Activated B cell treated with CpG ODN at 0.5 μM for 24 hours (primary cell): ENCODE results near the gene DHH. TPM values are rescaled to one million over a fixed set of nuclear protein-coding genes. Genes with fewer than 3 reads are reported as not detected.

ENCODE experiments used
- ATAC-seq: fragments of 200-7000 bp; cut with Tn5 transposase; one replicate; pipeline ENCODE4 v1.10.0; 2021; ENCODE audit warnings: low read depth, mild to moderate bottlenecking, moderate library complexity
- CTCF ChIA-PET: fragments of 350-600 bp; sonication (Branson Sonifier 250); formaldehyde crosslinking; loops from one replicate; lab custom pipeline; 2021; ENCODE audit warnings: antibody characterized with exemption; lab: Charles Lee
- POLR2A ChIA-PET: fragments of 350-600 bp; sonication (Branson Sonifier 250); formaldehyde crosslinking; loops from one replicate; lab custom pipeline; 2021; ENCODE audit warnings: antibody characterized with exemption; lab: Charles Lee
- DNase-seq: peaks from one replicate; pipeline ENCODE4 v3.0.0; 2022
- H3K27ac Mint-ChIP-seq: one replicate; pipeline ENCODE4 v1.8.0; 2020; ENCODE audit warnings: mixed read lengths
- H3K27me3 Mint-ChIP-seq: one replicate; pipeline ENCODE4 v1.8.0; 2021; ENCODE audit warnings: mixed read lengths
- H3K36me3 Mint-ChIP-seq: one replicate; pipeline ENCODE4 v1.8.0; 2021; ENCODE audit warnings: low read depth, mixed read lengths
- H3K4me1 Mint-ChIP-seq: one replicate; pipeline ENCODE4 v1.8.0; 2021; ENCODE audit warnings: mixed read lengths
- H3K4me3 Mint-ChIP-seq: one replicate; pipeline ENCODE4 v1.8.0; 2020; ENCODE audit warnings: mild to moderate bottlenecking, mixed read lengths
- H3K9me3 Mint-ChIP-seq: one replicate; pipeline ENCODE4 v1.8.0; 2020; ENCODE audit warnings: mixed read lengths
- intact Hi-C: fragments of 100-400 bp; cut with micrococcal nuclease; formaldehyde crosslinking; loops from one replicate; pipeline ENCODE4 v1.15.1; 2024
- total RNA-seq: library from RNA; stranded (reverse); gene quantifications from 2 replicates; pipeline ENCODE4 v1.2.3, GENCODE V29; 2022
- TF ChIP-seq, protein P1 (sequence below): fragments of 200-600 bp; IDR thresholded peaks from one replicate; pipeline ENCODE4 v1.8.0; 2022; ENCODE audit warnings: antibody characterized with exemption, mild to moderate bottlenecking

DHH gene
- total RNA-seq, 1 donor from 2014 or later = 0.09 TPM

DNA sequence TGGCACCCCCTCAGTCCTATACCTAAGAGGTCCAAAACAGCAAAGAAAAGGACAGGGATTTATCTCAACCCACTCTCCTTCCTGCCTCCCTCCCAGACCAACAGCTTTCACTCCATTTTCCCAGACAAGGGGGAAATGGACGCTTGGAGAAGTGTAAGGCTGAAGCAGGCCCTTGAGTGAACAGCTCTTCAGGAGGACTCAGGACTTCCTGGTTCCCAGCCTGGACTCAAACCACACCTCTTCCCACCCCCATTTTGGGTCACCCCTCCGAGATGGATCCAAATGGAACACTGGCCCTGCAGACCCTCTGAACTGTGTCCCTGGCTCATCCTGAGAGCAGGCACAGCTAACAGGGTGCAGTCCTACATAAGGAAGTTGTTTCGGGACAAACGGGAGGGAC lies 36.7 kb downstream of the DHH start:
- intact Hi-C loops = no loop called here
- H3K27ac Mint-ChIP-seq = peak overlapping the region; percentile 76
- POLR2A ChIA-PET = interaction anchor here (1.0 to 1.6 kb wide), 3 partner anchors 34 to 73 kb away, joined by 3 to 8 read pairs (median 7); partner anchors contain the start of gene TUBA1B

DNA sequence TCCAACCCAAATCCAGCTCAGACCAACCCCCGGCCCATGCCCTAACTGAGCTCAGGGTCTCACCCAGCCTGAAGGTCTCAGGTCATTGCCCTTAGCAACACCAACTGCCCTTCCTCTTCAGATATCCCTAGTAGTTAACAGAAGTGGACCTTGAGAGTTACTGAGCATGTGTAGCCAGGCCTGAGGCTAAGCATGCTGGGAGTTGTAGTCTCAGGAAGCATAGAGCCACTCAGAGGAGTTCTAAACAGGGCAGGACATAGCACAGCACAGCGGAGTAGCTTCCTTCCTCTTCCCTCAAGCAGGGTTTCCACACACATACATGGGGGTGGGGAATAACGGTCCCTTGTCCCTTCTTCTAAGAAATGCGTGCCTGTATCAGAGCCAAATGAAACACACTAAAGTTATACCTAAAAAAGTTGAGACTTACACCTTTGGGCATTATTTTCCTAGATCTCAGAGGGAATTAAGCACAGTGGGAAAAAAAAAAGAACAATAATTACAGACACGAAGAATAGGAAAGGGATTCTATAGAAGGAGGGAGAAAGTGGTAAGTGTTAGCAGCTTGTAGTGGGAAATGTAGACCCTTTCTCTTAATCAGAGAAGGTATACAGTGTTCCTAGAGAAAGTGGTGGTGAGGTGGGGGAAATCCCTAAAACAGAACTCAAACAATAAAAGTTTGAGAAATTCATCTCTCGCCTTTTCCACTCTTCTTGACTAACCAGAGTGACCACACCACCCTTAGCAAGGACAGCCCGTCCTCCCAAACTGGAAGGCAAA lies 38.4 kb downstream of the DHH start:
- POLR2A ChIA-PET = interaction anchor here (1.0 to 1.4 kb wide), 2 partner anchors 14 to 75 kb away, joined by 4 to 6 read pairs; partner anchors contain the start of genes RHEBL1 and TUBA1B
- intact Hi-C loops = loop anchor here (1.0 kb wide), 1 partner anchor 14 kb away; no protein-coding TSS in a partner anchor
- peak overlapping the region; percentile 67 for H3K27ac Mint-ChIP-seq
- DNase-seq (no peak), ATAC-seq (peak; percentile 75)
- CTCF ChIA-PET = interaction anchor here (1.2 kb wide), 2 partner anchors 14 to 179 kb away, joined by 5 read pairs; partner anchors contain the start of gene RHEBL1
- H3K36me3 Mint-ChIP-seq = peaks cover 53% of the 10 kb centered on the region
- H3K27me3 Mint-ChIP-seq = no peaks in the 10 kb centered on the region
- TF ChIP-seq, protein P1, sequence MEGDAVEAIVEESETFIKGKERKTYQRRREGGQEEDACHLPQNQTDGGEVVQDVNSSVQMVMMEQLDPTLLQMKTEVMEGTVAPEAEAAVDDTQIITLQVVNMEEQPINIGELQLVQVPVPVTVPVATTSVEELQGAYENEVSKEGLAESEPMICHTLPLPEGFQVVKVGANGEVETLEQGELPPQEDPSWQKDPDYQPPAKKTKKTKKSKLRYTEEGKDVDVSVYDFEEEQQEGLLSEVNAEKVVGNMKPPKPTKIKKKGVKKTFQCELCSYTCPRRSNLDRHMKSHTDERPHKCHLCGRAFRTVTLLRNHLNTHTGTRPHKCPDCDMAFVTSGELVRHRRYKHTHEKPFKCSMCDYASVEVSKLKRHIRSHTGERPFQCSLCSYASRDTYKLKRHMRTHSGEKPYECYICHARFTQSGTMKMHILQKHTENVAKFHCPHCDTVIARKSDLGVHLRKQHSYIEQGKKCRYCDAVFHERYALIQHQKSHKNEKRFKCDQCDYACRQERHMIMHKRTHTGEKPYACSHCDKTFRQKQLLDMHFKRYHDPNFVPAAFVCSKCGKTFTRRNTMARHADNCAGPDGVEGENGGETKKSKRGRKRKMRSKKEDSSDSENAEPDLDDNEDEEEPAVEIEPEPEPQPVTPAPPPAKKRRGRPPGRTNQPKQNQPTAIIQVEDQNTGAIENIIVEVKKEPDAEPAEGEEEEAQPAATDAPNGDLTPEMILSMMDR = no peak
- peak overlapping the region; percentile 93 for H3K4me3 Mint-ChIP-seq
- peaks cover 52% of the 10 kb centered on the region for H3K4me1 Mint-ChIP-seq
- H3K9me3 Mint-ChIP-seq = no peaks in the 10 kb centered on the region

More for the DNA sequence above, 36.7 kb downstream of the DHH start:
- DNase-seq = no peak
- H3K27me3 Mint-ChIP-seq = no peaks in the 10 kb centered on the region
- peaks cover 56% of the 10 kb centered on the region for H3K4me1 Mint-ChIP-seq
- peak overlapping the region; percentile 93 for H3K4me3 Mint-ChIP-seq
- H3K9me3 Mint-ChIP-seq = no peaks in the 10 kb centered on the region
- peaks cover 36% of the 10 kb centered on the region for H3K36me3 Mint-ChIP-seq
- no peak for ATAC-seq
- CTCF ChIA-PET = interaction anchor here (1.2 to 1.8 kb wide), 3 partner anchors 14 to 61 kb away, joined by 3 to 6 read pairs (median 5); no protein-coding TSS in a partner anchor
- TF ChIP-seq, protein P1 = no peak

DNA sequence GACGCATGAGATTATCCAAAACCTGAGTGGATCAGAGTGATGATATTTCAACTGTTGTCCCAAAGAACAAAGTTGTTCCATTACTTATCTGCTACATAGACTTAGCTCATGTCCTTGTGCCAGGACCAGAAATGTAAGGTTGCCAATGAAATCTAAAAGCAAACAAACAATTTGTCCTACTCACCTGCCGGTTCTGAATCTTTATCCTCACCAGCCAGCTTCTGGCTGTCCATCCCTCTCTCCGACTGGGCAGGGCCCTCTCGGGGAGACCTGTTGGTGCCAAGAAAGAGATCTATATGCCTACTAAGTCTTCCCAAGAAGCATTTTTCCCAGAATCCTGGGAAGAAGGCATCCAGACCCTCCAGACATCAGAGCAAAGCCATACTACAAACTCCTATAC lies 39.5 kb downstream of the DHH start:
- POLR2A ChIA-PET = interaction anchor here (1.4 kb wide), 1 partner anchor 15 kb away, joined by 6 read pairs; the partner anchor contains the start of gene RHEBL1
- TF ChIP-seq, protein P1 = no peak

GRCh38 chr12:49054524-49054923 lies 40.1 kb downstream of the DHH start:
- H3K9me3 Mint-ChIP-seq = no peaks in the 10 kb centered on the region
- intact Hi-C loops = no loop called here
- CTCF ChIA-PET = no interaction called here
- peaks cover 66% of the 10 kb centered on the region for H3K36me3 Mint-ChIP-seq
- H3K27ac Mint-ChIP-seq = no peak overlapping the region
- H3K27me3 Mint-ChIP-seq = no peaks in the 10 kb centered on the region
- ATAC-seq (no peak), DNase-seq (no peak)
- TF ChIP-seq, protein P1 = no peak
- POLR2A ChIA-PET = no interaction called here
- H3K4me3 Mint-ChIP-seq = no peak overlapping the region
- peaks cover 50% of the 10 kb centered on the region for H3K4me1 Mint-ChIP-seq

More for the DNA sequence above, 39.5 kb downstream of the DHH start:
- Mint-ChIP-seq H3K4me1 (peaks cover 50% of the 10 kb centered on the region), H3K36me3 (peaks cover 61% of the 10 kb centered on the region), H3K27ac (no peak overlapping the region), H3K4me3 (no peak overlapping the region), H3K27me3 (no peaks in the 10 kb centered on the region), H3K9me3 (no peaks in the 10 kb centered on the region)
- intact Hi-C loops = no loop called here
- CTCF ChIA-PET = interaction anchor here (1.2 kb wide), 1 partner anchor 180 kb away, joined by 5 read pairs; no protein-coding TSS in a partner anchor
- DNase-seq (no peak), ATAC-seq (no peak)

DNA sequence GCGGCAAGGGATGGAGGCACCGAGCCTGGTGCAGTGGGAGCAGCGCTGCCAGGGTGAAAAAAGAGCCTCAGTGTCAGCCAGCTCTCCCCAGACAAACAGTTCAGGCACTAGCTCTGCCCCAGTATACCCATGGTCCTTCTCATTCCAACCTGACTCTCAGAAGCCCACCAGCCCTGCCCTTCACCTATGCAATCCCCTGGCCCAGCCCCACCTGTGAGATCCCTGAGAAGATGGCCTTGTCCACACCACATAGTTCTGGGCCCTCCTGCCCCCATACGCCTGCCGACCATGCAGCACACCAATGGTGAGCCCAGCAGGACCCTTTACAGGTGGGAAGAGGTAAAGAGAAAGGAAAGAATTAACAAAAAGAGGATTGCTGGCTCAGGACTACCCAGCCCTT lies 40.5 kb downstream of the DHH start:
- H3K36me3 Mint-ChIP-seq = peaks cover 65% of the 10 kb centered on the region
- TF ChIP-seq, protein P1 = no peak
- ChIA-PET CTCF (no interaction called here), POLR2A (interaction anchor here (1.1 kb wide), 1 partner anchor 76 kb away, joined by 3 read pairs; no protein-coding TSS in a partner anchor)
- no peak for DNase-seq
- H3K27ac Mint-ChIP-seq = no peak overlapping the region
- peaks cover 47% of the 10 kb centered on the region for H3K4me1 Mint-ChIP-seq
- H3K9me3 Mint-ChIP-seq = no peaks in the 10 kb centered on the region
- H3K27me3 Mint-ChIP-seq = no peaks in the 10 kb centered on the region
- intact Hi-C loops = no loop called here
- no peak overlapping the region for H3K4me3 Mint-ChIP-seq
- ATAC-seq = no peak
